ENCODE data around the gene TPPP2.
A peak's percentile ranks its signal among the peaks of the same experiment; 100 is the strongest.
"Not testable (repeated sequence)": the region's sequence is repeated elsewhere in the genome, so short reads cannot be mapped to it uniquely, and the experiment has no call there.

The TPPP2 gene

DNA sequence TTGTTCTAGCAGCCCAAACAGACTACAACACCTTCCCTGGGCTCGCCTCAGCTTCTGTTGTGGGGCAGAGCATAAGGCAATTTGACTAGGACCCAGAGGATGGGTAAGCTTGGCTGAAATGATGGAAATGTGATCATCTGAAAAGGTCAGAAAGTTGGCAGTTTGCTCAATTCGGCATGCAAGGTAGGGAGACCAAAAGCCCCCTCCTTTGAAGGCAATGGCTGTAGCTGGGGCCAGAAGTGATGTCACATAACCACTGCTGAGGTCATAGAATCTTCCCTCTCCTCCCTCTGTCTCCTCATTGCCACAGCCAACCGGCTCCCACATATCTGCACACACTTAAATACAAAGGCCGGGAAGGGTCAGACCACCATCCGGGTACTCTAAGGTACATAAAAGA, at the start of gene TPPP2:
Gene TPPP2, plus strand, starts transcription at position 301 of the 400 bp plus-strand sequence. CDS start 365 bp downstream, outside the sequence.
- DNase-seq (ENCODE audit: low spot score): no peak

- DNase-seq (ENCODE audit: low spot score): no peak
Observed at GRCh38 chr14:20980906-20981305, 49.1 kb upstream of the TPPP2 start.

DNA sequence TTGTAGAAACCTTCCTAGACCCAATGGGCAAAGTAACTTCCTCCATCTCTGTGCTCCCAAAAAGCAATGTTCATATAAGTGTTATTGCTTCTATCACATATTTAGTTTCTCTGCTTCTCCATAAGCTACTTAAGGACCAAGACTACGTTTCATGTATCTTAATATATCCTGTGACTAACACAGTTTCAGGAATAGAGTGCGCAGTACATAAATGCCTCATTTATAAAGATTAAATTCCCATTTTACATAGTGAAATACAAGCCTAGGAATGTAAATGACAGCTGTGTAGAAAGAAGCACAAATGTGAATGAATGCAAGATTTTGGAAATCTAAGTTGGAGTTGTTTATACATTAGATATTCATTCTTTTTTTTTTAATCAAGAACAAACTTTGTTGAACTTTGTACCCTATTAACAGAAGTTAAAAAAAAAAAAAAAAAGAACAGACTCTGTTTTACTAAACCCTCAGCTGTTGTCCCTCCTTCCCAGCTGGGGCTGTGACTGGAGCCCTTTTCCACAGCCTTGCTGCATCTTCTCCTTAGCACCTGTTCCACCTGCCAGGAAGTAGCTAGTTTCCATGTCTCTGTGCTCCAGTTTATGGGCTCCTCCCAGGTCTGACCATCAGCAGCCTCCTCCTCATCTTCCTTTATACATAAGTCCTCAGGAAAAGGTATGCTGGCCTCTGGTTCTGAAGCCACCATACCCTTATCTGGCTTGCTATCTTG, 47.2 kb upstream of the TPPP2 start:
- no peak for DNase-seq (ENCODE audit: low spot score)

DNA sequence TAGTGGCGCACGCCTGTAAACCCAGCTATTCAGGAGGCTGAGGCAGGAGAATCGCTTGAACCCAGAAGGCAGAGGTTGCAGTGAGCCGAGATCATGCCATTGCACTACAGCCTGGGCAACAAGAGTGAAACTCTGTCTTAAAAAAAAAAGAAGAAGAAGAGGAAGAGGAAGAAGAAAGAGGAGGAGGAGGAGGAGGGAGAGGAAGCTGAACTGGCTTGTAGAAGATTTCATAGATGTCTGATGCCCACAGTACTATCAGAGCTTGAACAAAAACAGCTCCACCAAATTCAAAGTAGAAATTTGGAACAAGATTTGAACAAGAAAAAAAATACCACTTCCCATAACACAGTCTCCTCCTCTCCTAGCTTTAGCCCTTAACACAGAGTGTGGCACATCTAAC, 44.4 kb upstream of the TPPP2 start:
- DNase-seq (ENCODE audit: low spot score): not testable (repeated sequence)

- DNase-seq (ENCODE audit: low spot score): peak; percentile 82
Observed at GRCh38 chr14:20986811-20987210, 43.2 kb upstream of the TPPP2 start.

- DNase-seq (ENCODE audit: low spot score): no peak
Observed at GRCh38 chr14:20988717-20989470, 41.1 kb upstream of the TPPP2 start.

GRCh38 chr14:20989471-20989786, 40.6 kb upstream of the TPPP2 start:
- no peak for DNase-seq (ENCODE audit: low spot score)

GRCh38 chr14:20989787-20990600, 40.0 kb upstream of the TPPP2 start, which contains the start of gene METTL17:
Gene METTL17 (plus strand): TSS chr14:20989980. CDS start chr14:20990003, 23 bp downstream.
- DNase-seq (ENCODE audit: low spot score): peak; percentile 95

DNA sequence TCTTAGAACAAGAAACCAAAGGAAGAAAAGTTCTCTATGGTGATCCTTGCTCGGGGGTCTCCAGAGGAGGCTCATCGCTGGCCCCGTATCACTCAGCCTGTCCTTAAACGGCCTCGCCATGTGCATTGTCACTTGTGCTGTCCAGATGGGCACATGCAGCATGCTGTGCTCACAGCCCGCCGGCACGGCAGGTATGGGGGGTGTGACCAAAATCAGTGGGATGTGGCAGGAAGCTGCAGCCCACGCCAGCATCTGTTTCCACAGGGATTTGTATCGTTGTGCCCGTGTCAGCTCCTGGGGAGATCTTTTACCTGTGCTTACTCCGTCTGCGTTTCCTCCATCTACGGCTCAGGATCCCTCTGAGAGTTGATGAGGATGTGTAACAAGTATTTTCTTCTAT, 33.5 kb upstream of the TPPP2 start:
- DNase-seq (ENCODE audit: low spot score): no peak

DNA sequence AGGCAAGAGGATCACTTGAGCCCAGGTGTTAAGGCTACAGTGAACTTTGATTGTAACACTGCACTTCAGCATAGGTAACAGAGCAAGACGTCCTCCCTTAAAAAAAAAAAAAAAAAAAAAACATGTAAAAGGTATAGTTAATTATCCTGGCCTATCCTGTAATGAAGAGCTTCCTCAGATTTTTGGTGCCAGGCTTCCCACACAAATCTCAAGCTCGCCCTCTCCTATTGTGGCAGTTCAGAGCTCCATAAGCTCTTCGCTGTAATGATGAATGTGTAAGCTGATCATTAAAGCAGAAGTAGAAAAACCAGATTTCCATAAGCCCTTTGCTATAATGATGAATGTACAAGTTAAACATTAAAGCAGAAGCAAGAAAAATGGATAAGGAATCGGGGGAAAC, 32.9 kb upstream of the TPPP2 start:
- no peak for DNase-seq (ENCODE audit: low spot score)

GRCh38 chr14:20997564-20997963, 32.5 kb upstream of the TPPP2 start:
- DNase-seq (ENCODE audit: low spot score): no peak

GRCh38 chr14:20998139-20998538, 31.9 kb upstream of the TPPP2 start:
- DNase-seq (ENCODE audit: low spot score): no peak

- no peak for DNase-seq (ENCODE audit: low spot score)
Observed at GRCh38 chr14:20998674-20999366, 31.2 kb upstream of the TPPP2 start, which contains the start of gene SLC39A2. Gene SLC39A2 (plus strand): TSS chr14:20999293. CDS start chr14:20999447, 154 bp downstream.

DNA sequence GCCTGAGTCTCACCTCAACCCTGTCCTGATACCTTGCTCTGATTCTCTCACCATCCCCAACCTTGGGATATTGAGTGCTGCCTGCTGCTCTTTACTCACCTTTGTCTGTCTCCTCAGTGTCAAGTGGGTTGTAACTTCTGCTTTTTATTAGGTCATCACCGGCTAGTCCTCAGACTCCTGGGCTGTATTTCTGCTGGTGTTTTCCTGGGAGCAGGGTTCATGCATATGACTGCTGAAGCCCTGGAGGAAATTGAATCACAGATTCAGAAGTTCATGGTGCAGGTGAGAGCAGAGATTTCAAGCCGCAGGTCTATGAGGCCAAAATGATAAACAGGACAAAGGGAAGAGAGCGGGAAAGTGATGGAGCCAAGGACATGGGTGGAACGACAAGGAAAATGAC, 30.4 kb upstream of the TPPP2 start:
- DNase-seq (ENCODE audit: low spot score): no peak

DNA sequence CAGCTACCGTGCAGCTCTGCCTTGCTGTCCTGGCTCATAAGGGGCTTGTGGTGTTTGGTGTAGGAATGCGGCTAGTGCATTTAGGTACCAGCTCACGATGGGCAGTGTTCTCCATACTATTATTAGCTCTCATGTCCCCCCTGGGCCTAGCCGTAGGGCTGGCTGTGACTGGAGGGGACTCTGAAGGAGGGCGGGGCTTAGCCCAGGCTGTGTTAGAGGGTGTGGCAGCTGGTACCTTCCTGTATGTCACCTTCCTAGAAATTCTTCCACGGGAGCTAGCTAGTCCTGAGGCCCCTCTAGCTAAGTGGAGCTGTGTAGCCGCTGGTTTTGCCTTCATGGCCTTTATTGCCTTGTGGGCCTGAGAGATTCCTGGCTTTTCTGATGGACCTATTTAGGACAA, 28.8 kb upstream of the TPPP2 start:
- no peak for DNase-seq (ENCODE audit: low spot score)

- no peak for DNase-seq (ENCODE audit: low spot score)
Observed at GRCh38 chr14:21003788-21004346, 26.1 kb upstream of the TPPP2 start.

DNA sequence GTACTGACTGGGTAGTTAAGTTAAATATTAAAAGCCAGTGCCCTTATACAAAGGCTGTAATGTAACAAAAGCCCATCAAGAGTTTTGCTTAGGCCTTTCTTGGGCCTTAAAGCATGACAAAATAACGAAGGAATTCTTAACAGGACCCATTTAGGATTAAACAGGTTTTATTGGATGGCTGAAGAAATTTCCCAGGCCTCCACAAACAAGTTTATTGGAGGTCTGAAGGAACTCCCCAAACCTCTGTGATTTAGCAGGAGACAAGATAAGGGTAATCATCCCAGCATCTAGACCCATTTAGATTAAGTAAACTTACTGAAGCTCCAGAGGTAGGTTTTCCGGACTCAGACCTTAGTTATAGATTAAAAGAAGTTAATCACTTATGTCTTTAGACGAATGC, 20.3 kb upstream of the TPPP2 start:
- not testable (repeated sequence) for DNase-seq (ENCODE audit: low spot score)

DNA sequence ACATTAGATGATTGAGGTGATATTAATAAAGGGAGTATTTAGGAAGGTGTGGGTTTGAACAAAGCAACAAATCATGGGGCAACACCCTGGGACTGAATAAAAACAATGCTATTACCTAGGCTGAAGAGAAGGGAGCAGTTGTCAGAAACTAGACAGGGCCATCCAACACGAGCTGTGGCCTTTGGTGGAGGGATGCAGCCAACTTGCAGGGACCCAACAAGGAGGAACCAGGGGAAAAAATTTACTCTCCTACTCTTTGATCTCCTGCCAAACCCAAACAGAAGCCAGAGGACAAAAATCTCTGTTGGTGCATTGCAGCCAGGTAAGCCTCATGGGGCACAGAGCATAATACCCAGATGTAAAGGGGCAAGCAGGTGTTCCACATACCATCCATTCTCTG, 18.9 kb upstream of the TPPP2 start:
- no peak for DNase-seq (ENCODE audit: low spot score)

GRCh38 chr14:21014761-21015190, 15.2 kb upstream of the TPPP2 start:
- DNase-seq (ENCODE audit: low spot score): peak; percentile 78

DNA sequence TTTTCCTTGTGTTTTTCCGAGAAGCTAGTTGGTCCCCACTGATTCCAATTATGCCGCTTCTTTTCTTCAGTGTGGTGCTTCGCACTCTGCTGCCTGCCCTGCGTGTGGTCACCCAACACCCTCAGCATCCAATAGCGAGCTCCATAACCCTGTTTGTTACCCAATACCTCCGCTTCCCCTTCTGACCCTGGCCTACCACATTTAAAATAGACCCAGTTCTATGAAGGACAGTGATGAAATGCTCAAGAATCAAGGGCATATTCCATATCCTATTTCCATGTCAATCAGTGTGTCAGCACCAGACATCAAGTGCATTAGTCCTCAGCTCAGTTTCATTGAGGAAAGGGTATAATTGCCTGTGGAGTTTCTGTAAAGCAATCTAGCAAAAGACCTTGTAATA, 14.7 kb upstream of the TPPP2 start:
- no peak for DNase-seq (ENCODE audit: low spot score)

- no peak for DNase-seq (ENCODE audit: low spot score)
Observed at GRCh38 chr14:21016413-21017190, 13.4 kb upstream of the TPPP2 start.
